Fibroblast of lung (primary cell): ENCODE data around the gene PKHD1. TPM values are rescaled to one million over a fixed set of nuclear protein-coding genes. Genes with fewer than 3 reads are reported as not detected.
A peak's percentile ranks its signal among the peaks of the same experiment; 100 is the strongest.

Experiments
- DNase-seq, 2 donors: peaks; one replicate each; pipeline versions ENCODE4 v3.0.0 to v3.0.0-alpha.2; 2010; ENCODE audit warnings: low read depth in 2 of 2
- H2AFZ ChIP-seq: 2 replicates; pipeline ENCODE4 v1.5.1; 2012; ENCODE audit warnings: low read length, control low read depth, inconsistent platforms
- H3K27ac ChIP-seq: 2 replicates; pipeline ENCODE4 v1.5.1; 2011; ENCODE audit warnings: low read length, control low read depth; ENCODE audit not compliant: insufficient read depth
- H3K27me3 ChIP-seq: 2 replicates; pipeline ENCODE4 v1.5.1; 2011; ENCODE audit warnings: mild to moderate bottlenecking, low read length; ENCODE audit not compliant: control insufficient read depth, insufficient read depth
- H3K36me3 ChIP-seq: 2 replicates; pipeline ENCODE4 v1.5.1; 2011; ENCODE audit warnings: low read length; ENCODE audit not compliant: control insufficient read depth, insufficient read depth
- H3K4me1 ChIP-seq: 2 replicates; pipeline ENCODE4 v1.5.1; 2011; ENCODE audit warnings: low read length; ENCODE audit not compliant: control insufficient read depth, insufficient read depth; ENCODE audit errors: extremely low read depth
- H3K4me2 ChIP-seq: 2 replicates; pipeline ENCODE4 v1.5.1; 2011; ENCODE audit warnings: low read length, control low read depth; ENCODE audit not compliant: insufficient read depth; ENCODE audit errors: extremely low read depth
- H3K4me3 ChIP-seq, 4 experiments: fragments of 200-600 bp in 1 of 4; sonication (generic) in 1 of 4; replicated peaks in 1 of 4; 2 replicates each; pipeline ENCODE4 v1.5.1; 2011 to 2016; ENCODE audit warnings: low read length in 4 of 4, low read depth in 3 of 4, mild to moderate bottlenecking in 3 of 4, control low read depth in 2 of 4, inconsistent platforms in 1 of 4, mixed read lengths in 1 of 4; ENCODE audit not compliant: insufficient read depth in 1 of 4; ENCODE audit errors: control extremely low read depth in 1 of 4
- H3K79me2 ChIP-seq: 2 replicates; pipeline ENCODE4 v1.5.1; 2012; ENCODE audit warnings: mild to moderate bottlenecking, low read length, inconsistent platforms; ENCODE audit not compliant: control insufficient read depth, insufficient read depth
- H3K9ac ChIP-seq: 2 replicates; pipeline ENCODE4 v1.5.1; 2011; ENCODE audit warnings: mild to moderate bottlenecking, low read length, control low read depth; ENCODE audit not compliant: insufficient read depth
- H3K9me3 ChIP-seq: 2 replicates; pipeline ENCODE4 v1.5.1; 2012; ENCODE audit warnings: low read depth, low read length; ENCODE audit not compliant: control insufficient read depth, insufficient read depth
- H4K20me1 ChIP-seq: 2 replicates; pipeline ENCODE4 v1.5.1; 2011; ENCODE audit warnings: low read length; ENCODE audit not compliant: control insufficient read depth, insufficient read depth; ENCODE audit errors: extremely low read depth
- EZH2 ChIP-seq: IDR thresholded peaks from 2 replicates; pipeline ENCODE4 v1.5.1; 2012; ENCODE audit warnings: low read length, control low read depth, mild to moderate bottlenecking; ENCODE audit errors: missing control alignments
- polyA plus RNA-seq, 2 donors: library from polyadenylated mRNA; depleted of rRNA in 1 of 2; stranded (reverse) in 1 of 2; unstranded in 1 of 2; fragments of >200 nt; gene quantifications; 2 replicates each; pipeline ENCODE4 v1.2.1, GENCODE V29; 2011 to 2012; ENCODE audit warnings: missing spikeins in 1 of 2
- total RNA-seq: library from RNA; depleted of rRNA; stranded (reverse); fragments of >200 nt; gene quantifications from 2 replicates; pipeline ENCODE4 v1.2.1, GENCODE V29; 2014
- TF ChIP-seq, protein P1 (sequence below), 2 donors: IDR thresholded peaks in 1 of 2; conservative IDR thresholded peaks in 1 of 2; 1 replicate in 1 of 2; 2 replicates in 1 of 2; pipeline ENCODE4 v1.5.1; 2011 to 2012; ENCODE audit warnings: low read length in 2 of 2, control low read depth in 1 of 2, inconsistent platforms in 1 of 2, low read depth in 1 of 2, mild to moderate bottlenecking in 1 of 2

Gene PKHD1
- total and polyA plus RNA-seq, 2 donors (not counting 1 experiment from before 2014, with no cell fraction given) = not detected

DNA sequence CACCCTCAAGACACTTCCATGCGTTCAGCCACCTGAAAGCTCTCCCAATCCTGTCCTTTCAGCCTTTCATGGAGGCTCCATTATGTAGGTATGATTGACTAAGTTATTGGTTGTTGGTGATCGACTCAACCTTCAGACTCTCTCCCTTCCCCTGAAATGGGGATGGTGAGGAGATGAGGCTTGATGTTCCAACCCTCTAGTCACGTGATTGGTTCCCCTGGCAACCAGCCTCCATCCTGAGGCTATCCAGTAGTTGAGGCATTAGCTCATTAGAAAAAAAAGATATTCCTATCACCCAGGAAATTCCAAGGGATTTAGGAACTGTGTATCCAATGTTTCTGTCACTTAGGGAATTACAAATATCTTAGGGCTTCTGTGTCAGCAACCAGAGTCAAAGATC lies 426.6 kb downstream of the PKHD1 start:
- Histone ChIP-seq H3K9ac (no peak overlapping the region), H3K36me3 (no peaks in the 10 kb centered on the region), H3K27ac (no peak overlapping the region), H2AFZ (no peak overlapping the region), H3K27me3 (no peaks in the 10 kb centered on the region), H3K9me3 (no peaks in the 10 kb centered on the region), H3K4me3 (no peak overlapping the region), H3K4me1 (no peaks in the 10 kb centered on the region), H4K20me1 (no peaks in the 10 kb centered on the region), H3K79me2 (no peaks in the 10 kb centered on the region), H3K4me2 (no peak overlapping the region)
- TF ChIP-seq, protein P1, sequence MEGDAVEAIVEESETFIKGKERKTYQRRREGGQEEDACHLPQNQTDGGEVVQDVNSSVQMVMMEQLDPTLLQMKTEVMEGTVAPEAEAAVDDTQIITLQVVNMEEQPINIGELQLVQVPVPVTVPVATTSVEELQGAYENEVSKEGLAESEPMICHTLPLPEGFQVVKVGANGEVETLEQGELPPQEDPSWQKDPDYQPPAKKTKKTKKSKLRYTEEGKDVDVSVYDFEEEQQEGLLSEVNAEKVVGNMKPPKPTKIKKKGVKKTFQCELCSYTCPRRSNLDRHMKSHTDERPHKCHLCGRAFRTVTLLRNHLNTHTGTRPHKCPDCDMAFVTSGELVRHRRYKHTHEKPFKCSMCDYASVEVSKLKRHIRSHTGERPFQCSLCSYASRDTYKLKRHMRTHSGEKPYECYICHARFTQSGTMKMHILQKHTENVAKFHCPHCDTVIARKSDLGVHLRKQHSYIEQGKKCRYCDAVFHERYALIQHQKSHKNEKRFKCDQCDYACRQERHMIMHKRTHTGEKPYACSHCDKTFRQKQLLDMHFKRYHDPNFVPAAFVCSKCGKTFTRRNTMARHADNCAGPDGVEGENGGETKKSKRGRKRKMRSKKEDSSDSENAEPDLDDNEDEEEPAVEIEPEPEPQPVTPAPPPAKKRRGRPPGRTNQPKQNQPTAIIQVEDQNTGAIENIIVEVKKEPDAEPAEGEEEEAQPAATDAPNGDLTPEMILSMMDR (conservative IDR thresholded peaks at IDR 0.05 in 1 of 2, IDR thresholded peaks at IDR 0.05 in 1 of 2; ENCODE audit: low read depth in 1 of 2, low read length in 2 of 2) = no peak
- no peak for DNase-seq

DNA sequence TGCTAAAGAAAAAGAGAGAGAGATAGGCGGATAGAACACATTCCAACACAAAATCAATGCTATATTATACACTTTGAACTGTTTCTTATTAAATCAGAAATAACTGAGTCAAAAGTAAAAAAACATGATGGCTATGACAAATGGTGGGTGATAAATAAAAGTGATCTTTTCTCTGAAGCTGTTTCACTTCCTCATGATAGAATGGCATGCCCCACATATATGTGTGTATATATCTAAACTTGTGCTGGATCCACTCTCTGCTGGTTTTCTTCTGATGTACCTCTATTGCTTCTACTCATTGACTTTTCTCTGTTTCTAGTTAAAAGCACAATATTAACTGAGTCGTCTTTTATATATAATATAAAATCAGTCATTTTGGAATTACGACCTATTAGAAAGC lies 429.9 kb downstream of the PKHD1 start:
- no peak for DNase-seq
- Histone ChIP-seq H3K79me2 (no peaks in the 10 kb centered on the region), H3K9ac (no peak overlapping the region), H3K27me3 (no peaks in the 10 kb centered on the region), H3K4me1 (no peaks in the 10 kb centered on the region), H3K9me3 (no peaks in the 10 kb centered on the region), H3K4me2 (no peak overlapping the region), H3K36me3 (no peaks in the 10 kb centered on the region), H3K4me3 (no peak overlapping the region), H2AFZ (no peak overlapping the region), H3K27ac (no peak overlapping the region), H4K20me1 (no peaks in the 10 kb centered on the region)
- TF ChIP-seq, protein P1 (conservative IDR thresholded peaks at IDR 0.05 in 1 of 2, IDR thresholded peaks at IDR 0.05 in 1 of 2; ENCODE audit: low read depth in 1 of 2, low read length in 2 of 2) = no peak
- no peak for TF ChIP-seq EZH2

DNA sequence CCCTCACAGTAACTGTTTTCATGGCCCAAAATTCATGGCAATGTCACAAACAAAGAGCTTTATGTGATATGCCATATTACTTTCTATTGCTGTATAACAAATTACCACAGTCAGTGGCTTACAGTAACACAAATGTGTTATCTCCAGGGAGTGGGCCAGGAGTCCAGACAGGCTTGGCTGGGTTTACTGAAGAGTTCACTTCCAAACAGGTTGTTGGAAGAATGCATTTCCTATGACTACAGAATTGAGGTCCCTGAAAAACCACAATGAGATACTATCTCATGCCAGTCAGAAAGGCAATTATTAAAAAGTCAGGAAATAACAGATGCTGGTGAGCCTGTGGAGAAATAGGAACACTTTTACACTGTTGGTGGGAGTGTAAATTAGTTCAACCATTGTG lies 431.9 kb downstream of the PKHD1 start:
- TF ChIP-seq, protein P1 (conservative IDR thresholded peaks at IDR 0.05 in 1 of 2, IDR thresholded peaks at IDR 0.05 in 1 of 2; ENCODE audit: low read depth in 1 of 2, low read length in 2 of 2) = no peak
- no peak for TF ChIP-seq EZH2
- Histone ChIP-seq H3K27me3 (no peaks in the 10 kb centered on the region), H2AFZ (no peak overlapping the region), H3K79me2 (no peaks in the 10 kb centered on the region), H3K36me3 (no peaks in the 10 kb centered on the region), H3K9me3 (no peaks in the 10 kb centered on the region), H3K4me2 (no peak overlapping the region), H3K27ac (no peak overlapping the region), H3K4me3 (no peak overlapping the region), H4K20me1 (no peaks in the 10 kb centered on the region), H3K4me1 (no peaks in the 10 kb centered on the region), H3K9ac (no peak overlapping the region)
- peak in 1 of 2 donors; percentile 5 for DNase-seq
